GM18858 (cell line): ENCODE measurements around the gene UNCX.

ENCODE experiments used
- ATAC-seq: cut with Tn5 transposase; IDR thresholded peaks from one replicate; pipeline ENCODE4 v1.9.1; 2021; ENCODE audit not compliant: unreplicated experiment

The UNCX gene

DNA sequence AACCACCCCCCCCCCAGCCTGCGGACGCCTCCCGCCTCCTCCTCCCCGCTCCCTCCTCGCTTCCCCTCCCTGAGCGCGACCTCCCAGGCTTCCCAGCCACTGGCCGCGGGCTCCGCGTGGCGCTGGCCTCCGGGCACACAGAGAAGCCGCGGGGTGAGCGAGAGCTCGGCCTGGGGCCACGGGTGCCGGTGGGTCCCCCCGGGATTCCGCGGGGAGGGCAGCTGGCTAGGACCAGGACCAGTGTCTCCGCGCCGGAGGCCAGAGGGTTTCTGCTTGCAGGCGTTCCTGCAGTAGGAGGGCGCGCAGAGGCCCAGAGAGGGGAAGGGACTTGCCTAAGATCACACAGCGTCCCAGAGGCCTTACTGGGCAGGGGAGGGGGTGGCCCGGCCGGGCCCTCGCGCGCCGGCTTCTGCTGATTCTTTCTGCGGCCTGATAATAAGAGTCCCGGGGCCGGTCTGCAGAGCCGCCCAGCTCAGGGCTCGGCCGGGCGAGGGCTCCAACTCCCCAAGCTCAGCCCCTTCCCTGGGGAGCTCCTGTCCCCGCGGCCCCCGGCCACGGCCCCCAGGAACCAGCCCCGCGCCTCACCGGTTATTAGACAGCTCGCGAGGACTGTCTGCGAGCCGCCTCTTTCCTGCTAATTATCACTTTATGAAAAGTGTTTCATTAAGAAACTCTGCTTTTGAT lies 10.1 kb downstream of the UNCX start:
- ATAC-seq: no peak

DNA sequence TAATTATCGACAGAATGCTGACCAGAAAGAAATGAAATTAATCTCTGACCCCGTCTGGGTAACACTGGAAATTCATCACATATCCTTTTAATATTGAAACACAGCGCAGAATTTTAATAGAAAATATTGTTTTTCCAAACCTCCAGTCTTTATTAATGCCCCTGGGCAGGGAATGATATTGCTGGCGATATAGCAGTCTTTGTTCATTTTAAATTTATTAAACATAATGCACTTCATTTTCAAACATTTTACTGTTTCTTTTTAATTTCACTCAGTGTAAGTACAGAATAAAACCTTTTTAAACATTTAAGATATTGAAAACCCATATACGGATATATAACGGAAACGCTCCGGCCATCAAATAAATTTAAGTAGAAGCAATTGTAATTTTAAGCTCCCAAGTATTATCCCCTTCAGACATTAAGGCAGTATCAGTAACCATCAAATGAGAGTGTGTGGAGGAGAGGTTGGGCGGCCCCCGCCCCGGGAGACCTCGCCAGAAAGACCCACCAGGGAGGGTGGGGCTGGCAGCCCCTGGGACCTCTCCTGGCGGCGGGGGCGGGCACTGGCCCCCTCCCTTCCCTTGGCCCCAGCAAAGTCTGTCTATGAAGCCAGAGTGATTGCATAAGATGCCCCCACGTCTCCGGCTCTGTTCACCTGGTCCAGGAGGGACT lies 10.8 kb downstream of the UNCX start:
- ATAC-seq: no peak

DNA sequence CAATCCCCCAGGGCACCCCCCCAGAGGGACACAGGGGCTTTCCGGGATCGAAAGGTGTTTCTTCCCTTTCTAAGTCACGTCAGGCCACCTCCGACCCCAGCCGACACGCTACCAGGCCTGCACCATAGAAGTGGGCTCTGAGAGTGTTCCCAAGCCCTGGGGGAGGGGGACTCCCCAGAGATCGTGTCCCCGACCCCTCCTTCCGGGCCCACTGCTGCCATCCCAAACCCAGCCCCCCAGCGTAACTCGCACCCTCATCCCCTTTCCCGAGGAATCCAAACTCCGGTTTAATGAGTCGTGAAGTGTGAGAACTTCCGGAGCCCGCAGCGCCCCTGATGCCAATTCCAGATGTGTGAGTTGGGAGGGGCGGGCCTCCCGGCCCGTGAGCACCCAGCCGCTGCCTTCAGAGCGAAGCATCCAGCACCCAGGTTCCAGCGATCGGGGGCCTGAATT lies 11.3 kb downstream of the UNCX start:
- ATAC-seq: no peak

DNA sequence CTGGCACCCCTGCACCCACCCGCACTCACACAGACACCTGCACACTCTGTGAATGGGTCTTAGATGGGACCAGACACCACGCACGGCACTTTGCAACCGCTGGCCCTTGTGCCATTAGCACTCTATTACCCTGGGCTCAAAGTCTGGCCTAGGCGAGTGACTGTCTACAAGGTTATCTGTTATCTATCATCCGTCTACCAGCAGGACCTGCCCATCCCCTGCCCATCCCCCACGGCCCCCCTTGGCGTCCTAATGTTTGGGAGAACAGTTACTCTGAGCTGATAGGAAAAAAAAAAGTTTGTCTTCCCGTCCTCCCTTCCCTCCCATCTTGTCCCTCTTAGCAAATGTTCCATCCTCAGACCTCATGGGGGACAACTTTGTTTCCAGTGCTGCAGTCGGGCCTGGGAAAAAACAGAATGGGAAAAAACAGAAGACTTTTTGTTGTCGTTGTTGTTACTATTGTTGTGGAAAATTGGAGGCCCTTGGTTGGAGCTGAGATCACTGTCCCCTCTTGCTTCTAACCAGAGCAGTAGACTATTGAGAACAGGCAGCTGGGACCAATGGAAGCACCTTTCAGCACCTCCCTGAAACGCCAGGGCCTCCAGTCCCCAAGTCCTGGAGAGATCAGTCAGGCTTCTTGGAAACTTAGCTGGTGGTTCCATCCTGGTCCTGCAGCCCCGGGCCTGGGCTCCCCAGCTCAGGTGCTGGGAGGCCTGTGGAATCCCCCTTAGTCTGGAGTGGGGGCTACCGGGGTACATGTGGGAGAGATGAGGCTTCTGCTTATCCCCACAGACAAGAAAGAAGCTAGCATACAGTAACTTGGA lies 12.2 kb downstream of the UNCX start:
- ATAC-seq: no peak

DNA sequence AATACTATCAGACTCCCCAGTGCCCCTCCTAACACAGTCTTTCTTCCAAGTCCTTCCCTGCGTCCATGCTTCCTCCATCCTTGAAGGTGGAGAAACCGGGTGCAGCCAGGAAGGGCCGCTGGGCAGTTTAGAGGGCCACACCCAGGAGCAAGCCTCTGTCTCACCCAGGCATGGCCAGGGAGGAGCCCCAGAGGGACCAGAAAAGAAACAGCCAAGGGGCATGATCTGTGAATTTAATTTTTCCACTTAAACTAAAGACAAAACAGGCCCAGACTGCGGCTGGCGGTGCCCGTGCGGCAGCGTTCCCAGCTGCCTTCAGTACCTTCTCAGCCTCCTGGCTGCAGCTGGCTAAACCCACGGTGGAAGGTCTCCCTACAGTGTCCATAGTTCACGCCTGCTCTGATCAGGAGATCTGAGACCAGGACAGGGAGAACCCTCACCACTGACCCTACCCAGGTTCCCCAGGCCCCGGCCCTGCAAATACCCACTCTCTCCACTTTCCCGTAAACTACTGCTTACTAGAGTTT lies 12.9 kb downstream of the UNCX start:
- ATAC-seq: no peak

DNA sequence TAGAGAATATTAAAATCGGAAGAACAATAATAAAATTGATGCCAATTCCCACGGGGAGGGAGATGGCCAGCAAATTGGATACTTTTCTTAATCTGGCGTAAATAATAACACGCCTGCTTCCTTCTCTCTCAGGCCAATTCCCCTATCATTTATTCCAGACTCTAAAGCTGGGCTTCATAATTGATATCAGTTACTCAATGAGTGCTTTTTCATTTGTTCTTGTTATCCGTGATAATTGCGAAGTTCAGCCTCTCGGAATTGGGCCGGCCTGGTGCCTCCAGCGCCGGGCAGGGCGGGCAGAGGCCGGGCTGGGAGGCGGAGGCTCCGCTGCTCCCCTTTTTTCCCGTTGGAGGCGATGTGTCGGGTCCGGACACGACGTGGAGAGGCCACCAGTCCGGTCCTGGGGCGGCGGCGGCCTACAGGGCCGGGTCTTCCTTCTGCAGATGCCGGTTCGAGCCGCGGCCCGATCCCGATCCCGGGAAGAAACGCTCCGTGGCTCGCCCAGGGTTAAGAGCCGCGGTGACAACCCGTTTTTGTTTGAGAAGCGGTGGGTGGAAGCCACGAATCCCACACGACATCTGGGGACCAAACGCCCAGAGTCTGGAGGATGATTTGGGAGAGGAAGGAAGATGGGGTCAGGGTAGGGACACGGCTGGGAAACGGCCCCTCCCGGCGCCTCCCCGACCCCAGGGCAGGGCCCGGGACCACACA lies 13.6 kb downstream of the UNCX start:
- no peak for ATAC-seq

DNA sequence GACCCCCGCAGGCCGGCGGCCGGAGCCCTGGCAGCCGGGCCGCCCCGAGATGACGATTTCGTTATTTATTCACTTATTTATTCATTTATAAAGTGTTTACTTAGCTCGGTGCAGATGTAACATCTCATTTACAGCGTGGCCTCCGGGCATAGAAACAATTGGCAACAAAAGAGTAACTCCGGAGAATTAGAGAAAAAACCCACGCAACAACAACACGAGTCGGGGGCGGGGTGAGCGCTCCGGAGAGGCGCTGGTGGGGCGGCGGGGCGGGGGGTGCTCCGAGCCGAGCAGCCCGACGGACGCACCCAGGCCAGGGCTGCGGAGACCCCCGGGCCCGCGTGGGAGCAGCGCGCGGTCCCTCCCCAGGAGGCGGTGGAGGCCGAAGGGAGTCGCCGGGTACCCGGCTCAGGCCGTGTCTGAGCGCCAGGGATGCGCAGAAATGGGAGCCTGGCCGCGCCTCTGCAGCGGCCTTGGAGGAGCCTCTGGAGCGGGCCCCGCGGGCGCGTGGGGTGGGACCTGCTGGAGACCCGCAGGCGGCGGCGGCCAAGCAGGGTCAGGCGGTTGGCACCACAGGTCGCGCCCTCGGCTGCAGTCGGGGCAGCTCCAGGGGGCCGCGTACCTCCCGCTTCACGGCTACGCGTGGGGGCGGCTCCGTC lies 14.3 kb downstream of the UNCX start:
- no peak for ATAC-seq

DNA sequence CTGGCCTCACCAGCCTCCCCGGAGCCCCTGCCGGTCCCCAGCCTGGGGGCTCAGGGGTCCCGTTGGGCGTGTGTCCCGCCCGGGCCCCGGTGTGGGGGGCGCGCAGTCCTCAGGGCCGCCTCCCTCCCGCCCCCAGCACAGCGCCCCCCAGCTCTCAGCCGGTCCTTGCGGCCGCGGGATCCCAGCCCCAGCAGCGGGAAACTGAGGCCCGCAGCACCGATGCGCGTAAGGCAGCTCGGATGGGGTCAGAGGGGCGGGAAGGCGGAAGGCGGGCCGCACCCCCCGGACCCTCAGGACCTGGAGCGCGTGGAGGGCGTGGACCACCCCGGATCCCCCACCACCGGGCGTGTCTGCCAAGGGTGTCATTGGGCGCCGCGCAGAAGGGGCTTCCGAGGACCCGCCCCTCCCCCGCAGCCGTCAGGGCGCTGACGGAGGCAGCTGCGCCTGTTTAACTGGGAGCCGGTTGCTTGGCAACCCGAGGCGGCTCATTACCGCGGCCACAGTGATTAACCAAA lies 14.9 kb downstream of the UNCX start:
- ATAC-seq: no peak

DNA sequence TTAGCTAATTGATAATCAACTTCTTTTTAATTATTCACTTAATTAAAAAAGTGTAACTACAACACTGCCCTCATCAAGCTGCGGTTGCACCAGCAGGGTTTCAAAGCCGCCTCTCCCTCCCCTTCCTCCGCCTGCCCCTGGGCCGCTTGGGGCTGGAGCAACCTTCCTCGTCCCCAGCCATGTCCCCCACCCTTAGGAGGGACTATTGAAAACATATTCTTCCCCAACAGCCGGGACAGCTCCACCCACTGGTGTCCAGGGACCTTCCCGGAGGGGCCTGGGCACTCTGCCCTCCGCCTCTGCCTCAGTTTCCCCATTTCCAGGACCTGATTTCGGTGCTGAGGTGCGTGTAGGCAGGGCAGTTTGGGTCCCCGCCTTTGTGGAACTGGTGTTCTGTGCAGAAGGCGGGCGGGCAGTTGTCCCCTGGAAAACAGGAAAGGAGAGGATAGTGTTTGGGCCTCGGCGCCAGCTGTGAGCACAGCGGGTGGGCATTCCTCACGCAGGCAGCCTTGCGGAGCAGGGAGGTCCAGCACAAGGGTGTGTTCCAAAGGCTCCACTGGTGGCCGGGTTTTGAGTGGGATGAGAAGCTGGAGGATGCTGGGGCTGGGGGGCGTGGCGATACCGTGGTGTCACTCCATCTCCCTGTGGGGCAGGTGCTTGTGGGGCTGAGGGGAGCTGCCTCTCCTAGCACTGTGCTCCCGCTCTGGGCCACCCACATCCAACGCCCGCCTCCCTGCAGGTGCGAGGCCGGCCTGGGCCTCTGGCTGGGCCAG lies 15.7 kb downstream of the UNCX start:
- ATAC-seq: no peak

DNA sequence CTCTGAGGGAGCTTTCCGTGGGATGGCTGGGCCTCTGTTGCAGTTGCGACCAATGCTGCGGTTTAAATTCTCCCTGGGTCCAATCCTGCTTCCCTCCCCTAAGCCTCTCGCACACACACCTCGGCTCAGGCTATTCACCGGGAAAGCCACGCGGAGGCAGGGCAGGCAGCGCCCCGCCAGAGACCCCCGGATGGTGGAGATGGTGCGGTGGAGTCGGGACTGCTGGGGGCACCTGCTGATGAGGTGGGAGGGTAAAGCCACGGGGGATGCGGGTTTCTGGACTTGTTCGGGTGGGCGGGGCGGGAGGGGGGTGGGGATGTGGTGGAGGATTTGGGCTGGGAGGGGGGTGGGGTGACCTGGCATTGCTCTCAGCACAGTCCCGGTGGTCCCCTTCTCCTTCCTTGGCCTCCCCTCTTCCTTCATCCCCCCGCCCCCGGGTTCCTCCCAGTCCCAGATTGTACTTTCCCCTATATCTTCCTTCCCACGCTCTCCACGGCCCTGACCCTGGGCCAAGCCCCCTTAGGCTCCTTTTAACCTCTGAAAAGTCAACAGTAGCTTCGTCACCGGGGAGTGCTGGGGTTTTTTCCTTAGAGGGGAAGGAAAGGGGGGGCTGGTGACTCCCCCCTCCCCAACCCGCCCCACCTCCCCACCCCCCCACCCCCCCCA lies 16.4 kb downstream of the UNCX start:
- ATAC-seq: no peak

DNA sequence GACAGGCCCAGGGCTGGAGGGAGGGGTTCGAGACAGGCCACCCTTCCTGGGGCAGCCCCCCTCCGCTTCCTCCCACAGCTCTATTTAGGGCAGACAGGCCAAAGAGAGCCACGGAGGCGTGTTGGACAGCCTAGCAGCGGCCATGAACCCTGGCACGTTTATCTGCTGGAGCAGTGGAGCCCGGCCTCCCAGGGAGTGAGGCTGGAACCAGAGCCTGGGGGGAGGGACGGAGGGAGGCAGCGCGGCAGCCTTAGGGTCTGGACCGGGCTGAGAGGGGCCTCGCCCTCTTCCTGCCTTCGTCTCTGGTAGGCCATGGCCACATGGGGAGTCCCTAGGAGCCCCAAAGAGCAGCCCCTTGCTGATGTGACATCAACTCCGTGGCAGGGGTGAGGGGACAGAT lies 17.1 kb downstream of the UNCX start:
- ATAC-seq: no peak

DNA sequence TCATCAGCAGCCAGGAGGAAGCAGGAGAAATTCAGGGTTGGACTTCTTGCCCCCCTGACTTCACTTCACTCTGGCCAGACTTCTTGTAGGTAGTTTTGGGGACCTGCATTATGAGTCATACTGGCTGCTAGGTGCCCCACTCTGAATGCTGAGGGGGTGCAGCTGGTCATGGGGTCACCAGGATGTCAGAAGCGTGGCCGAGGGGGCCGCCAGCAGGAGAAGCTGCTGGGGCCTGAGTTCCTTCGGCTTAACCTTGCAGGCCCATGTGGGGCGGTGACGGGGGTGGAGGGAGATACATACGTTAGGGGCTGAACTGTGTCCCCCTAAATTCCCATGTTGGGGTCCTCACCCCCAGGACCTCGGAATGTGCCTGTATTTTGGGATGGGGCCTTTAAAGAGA lies 18.2 kb downstream of the UNCX start:
- ATAC-seq: no peak

DNA sequence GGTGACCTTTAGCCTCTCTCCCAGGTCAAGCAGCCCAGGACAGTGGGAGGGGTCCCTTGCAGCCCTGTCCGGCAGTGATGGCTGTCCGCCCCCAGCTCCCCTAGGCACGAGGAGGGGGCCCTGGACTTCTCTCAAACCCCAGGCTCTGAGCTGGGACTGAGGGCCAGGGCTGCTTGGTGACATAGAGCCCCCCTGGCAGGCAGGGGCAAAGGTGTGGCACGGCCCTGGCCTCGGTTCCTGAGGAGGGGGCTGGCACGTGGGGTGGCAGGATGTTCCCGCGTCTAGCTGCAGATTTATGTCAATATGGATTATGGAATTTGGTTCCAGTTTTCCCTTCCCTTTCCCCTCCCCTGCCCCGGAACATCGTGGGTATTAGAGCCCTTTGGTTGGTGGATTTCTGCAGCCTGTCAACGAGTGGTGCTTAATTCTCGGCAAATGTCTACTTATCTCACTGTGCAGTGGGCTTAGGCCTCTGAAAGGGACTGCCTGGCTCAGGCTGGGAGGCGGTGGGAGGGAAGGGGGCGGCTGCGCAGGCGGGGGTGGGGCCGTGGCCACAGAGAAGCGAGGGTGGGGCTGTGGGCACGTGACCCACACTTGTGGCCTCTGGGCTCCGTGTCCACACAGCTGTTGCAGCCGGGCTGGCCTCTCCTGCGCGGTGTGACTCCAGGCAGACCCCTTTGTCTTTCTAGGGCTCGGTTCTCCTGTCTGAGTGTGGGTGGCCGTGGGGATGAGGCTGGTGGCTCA lies 19.3 kb downstream of the UNCX start:
- no peak for ATAC-seq

DNA sequence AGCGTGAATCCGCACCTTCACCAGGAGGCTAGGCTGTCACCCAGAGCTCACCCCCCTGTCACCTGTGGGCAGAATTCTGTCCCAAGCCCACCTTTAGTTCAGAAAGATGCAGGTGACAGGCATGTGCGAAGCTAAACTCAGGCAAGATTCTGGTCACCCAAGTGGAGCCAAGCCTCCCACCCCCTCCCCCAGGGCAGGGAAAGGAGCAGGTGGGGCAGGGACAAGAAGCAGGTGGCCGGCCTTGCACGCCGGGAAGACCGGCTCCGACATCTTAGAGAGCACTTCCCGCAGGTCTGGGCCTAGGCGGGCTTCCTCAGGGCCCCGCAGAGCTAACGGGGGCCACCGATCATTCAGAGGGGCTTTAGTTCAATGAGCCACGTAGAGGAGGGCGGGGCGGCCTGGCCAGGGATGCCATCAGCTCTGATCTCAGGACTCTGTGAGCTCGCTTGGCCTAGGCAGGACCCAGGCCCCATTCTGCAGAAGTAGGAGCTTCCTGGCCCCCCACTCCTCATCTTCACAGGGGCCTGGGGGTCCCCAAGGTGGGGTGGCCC lies 19.9 kb downstream of the UNCX start:
- no peak for ATAC-seq

DNA sequence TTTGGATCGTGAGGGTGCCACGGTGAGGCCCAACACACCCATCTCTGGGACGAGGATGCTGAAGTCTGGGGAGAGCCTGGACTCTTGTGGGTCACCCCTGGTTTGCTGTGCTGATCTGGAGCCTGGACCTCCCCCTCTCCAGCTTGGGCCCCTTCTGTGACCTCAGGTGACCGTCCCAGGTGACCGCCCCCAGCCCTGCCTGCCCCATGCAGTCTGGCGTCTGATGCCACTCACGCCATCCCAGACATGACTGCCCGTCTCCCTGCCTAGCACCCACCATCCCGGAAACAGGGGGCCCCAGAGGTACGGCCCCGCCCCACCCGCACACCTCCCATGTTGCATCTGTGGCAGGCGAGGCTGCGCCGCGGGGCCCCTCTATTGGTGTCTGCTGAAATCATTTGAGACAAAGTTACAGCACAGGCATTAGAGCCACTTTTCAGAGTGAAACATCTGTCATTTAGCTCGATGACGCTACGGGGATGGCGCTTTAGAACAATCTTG lies 21.1 kb downstream of the UNCX start:
- no peak for ATAC-seq

DNA sequence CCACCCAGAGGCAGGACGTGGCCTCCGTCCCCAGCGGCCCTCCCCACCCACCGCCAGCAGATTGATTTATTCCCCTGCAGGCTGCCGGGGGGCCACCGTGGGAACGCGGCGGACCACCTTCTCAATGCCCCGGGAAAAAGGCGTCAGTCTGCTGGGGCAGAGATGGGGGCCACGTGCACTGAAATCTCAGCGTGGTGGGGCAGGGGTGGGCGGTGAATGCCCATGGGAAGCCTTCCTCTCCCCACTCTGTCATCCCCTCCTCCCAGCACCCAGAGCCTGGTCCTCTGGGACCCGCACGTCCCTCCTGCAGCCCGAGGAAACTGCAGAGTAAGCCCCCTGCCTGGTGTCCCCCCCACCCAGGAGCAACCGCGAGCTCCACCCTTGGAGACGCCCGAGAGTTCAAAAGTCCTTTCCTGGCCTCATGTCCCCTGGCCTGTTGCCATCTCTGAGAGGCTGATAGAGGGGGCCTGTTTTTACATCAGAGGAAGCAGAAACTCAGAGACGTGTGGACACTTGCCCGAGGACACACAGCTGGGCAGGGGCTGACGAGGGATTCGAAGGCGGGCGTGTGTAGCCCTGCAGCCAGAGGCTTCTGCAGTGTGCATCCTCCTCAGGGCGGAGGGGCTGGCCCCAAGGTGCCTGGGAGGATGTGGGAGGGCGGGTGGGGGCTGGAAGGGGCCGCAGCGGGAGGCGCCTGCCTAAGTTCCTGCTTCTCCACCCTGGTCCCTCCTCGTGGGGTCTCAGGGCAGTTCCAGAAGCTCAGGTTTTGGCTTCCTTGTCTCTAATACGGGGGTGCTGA lies 21.8 kb downstream of the UNCX start:
- no peak for ATAC-seq
